Posterior cingulate gyrus (tissue), 11 donors: ENCODE data around the gene GCNT2.
"Not testable (repeated sequence)": the region's sequence is repeated elsewhere in the genome, so short reads cannot be mapped to it uniquely, and the experiment has no call there.

Experiments
- DNase-seq, 10 donors: peaks; one replicate each; pipeline versions ENCODE4 v3.0.0 to v3.0.0-alpha.2; 2020 to 2021; ENCODE audit warnings: mixed read lengths in 3 of 10
- intact Hi-C: fragments of 100-400 bp; cut with DNase I; formaldehyde crosslinking; loops from one replicate; pipeline ENCODE4 v1.15.1; 2023

Gene GCNT2

GRCh38 chr6:10575519-10575918 lies 54.4 kb downstream of the GCNT2 start:
- intact Hi-C loops, result not testable (repeated sequence)

GRCh38 chr6:10576226-10576625 lies 55.1 kb downstream of the GCNT2 start:
- no peak for DNase-seq
- intact Hi-C loops, result no loop called here

More at GRCh38 chr6:10575519-10575918, 54.4 kb downstream of the GCNT2 start:
- not testable (repeated sequence) for DNase-seq

- intact Hi-C loops, result no loop called here
Measured at GRCh38 chr6:10577112-10577511, 56.0 kb downstream of the GCNT2 start.

GRCh38 chr6:10578723-10579122 lies 57.6 kb downstream of the GCNT2 start:
- intact Hi-C loops, result no loop called here

More at GRCh38 chr6:10577112-10577511, 56.0 kb downstream of the GCNT2 start:
- no peak for DNase-seq

GRCh38 chr6:10579803-10580202 lies 58.7 kb downstream of the GCNT2 start:
- intact Hi-C loops, result no loop called here
- no peak for DNase-seq

More at GRCh38 chr6:10578723-10579122, 57.6 kb downstream of the GCNT2 start:
- DNase-seq, result no peak

- intact Hi-C loops, result no loop called here
Measured at GRCh38 chr6:10580570-10580969, 59.4 kb downstream of the GCNT2 start.

GRCh38 chr6:10581402-10581801 lies 60.3 kb downstream of the GCNT2 start:
- DNase-seq, intact Hi-C loops: not testable (repeated sequence)

More at GRCh38 chr6:10580570-10580969, 59.4 kb downstream of the GCNT2 start:
- DNase-seq, result no peak

- intact Hi-C loops, result no loop called here
- no peak for DNase-seq
Measured at GRCh38 chr6:10582774-10583508, 61.8 kb downstream of the GCNT2 start.

- intact Hi-C loops, result no loop called here
- no peak for DNase-seq
Measured at GRCh38 chr6:10583509-10583901, 62.4 kb downstream of the GCNT2 start.

- no peak for DNase-seq
- intact Hi-C loops, result no loop called here
Measured at GRCh38 chr6:10584607-10585006, 63.5 kb downstream of the GCNT2 start.

- no peak for DNase-seq
- intact Hi-C loops, result no loop called here
Measured at GRCh38 chr6:10585209-10585845, 64.2 kb downstream of the GCNT2 start.

GRCh38 chr6:10586302-10586701 lies 65.2 kb downstream of the GCNT2 start:
- intact Hi-C loops, result no loop called here
- DNase-seq, result no peak

GRCh38 chr6:10587656-10588406 lies 66.7 kb downstream of the GCNT2 start:
- intact Hi-C loops, result no loop called here
- no peak for DNase-seq

GRCh38 chr6:10588562-10589428 lies 67.6 kb downstream of the GCNT2 start:
- DNase-seq, result no peak
- intact Hi-C loops, result no loop called here

GRCh38 chr6:10589429-10589727 lies 68.2 kb downstream of the GCNT2 start:
- DNase-seq, result no peak

GRCh38 chr6:10589983-10590382 lies 68.8 kb downstream of the GCNT2 start:
- DNase-seq, result no peak
- intact Hi-C loops, result no loop called here

More at GRCh38 chr6:10589429-10589727, 68.2 kb downstream of the GCNT2 start:
- intact Hi-C loops, result no loop called here

GRCh38 chr6:10591422-10592160 lies 70.4 kb downstream of the GCNT2 start:
- no peak for DNase-seq
- intact Hi-C loops, result no loop called here

- DNase-seq, result no peak
- intact Hi-C loops, result no loop called here
Measured at GRCh38 chr6:10595731-10596664, 74.8 kb downstream of the GCNT2 start.
